ENCODE data around the gene GRID1.

GRID1 gene

GRCh38 chr10:86292462-86293395 is 73.9 kb downstream of the GRID1 start:
- DNase-seq (ENCODE audit: low spot score), result no peak

DNA sequence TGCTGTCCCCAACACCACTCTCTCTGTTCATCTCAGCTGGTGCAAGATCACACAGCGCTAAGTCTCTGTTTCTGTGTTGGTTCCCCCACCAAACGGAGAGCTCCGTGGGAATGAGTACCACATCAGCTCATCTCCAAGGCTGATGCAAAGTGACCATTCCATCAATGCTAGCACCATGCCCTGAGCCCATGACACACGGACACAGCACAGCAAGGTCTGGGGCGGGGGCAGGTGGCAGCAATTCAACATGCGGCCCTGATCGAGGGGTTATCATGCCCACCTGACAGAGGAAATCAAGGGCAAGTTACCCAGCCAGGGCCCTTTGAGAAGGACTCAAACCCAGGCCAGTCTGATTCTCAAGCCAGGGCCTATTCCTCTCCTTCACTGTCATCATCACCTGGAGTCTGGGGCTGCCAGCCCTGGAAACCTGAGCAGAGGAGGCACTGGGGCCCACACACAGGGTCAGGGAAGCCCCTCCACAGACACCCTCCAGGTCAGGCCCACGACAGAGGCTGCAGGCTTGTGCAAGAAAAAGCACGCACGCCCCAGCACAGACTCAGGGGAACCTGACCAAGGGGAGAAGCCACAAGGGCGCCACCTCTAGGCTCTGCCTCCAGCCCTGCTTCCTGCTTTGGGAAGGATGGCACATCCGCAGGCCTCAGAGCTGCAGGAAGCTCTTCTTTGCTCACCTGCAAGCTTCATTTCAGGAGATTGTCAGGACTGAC is 74.8 kb downstream of the GRID1 start:
- no peak for DNase-seq (ENCODE audit: low spot score)

- no peak for DNase-seq (ENCODE audit: low spot score)
Observed at GRCh38 chr10:86290933-86291615, 75.5 kb downstream of the GRID1 start.

GRCh38 chr10:86289577-86289868 is 77.1 kb downstream of the GRID1 start:
- no peak for DNase-seq (ENCODE audit: low spot score)

DNA sequence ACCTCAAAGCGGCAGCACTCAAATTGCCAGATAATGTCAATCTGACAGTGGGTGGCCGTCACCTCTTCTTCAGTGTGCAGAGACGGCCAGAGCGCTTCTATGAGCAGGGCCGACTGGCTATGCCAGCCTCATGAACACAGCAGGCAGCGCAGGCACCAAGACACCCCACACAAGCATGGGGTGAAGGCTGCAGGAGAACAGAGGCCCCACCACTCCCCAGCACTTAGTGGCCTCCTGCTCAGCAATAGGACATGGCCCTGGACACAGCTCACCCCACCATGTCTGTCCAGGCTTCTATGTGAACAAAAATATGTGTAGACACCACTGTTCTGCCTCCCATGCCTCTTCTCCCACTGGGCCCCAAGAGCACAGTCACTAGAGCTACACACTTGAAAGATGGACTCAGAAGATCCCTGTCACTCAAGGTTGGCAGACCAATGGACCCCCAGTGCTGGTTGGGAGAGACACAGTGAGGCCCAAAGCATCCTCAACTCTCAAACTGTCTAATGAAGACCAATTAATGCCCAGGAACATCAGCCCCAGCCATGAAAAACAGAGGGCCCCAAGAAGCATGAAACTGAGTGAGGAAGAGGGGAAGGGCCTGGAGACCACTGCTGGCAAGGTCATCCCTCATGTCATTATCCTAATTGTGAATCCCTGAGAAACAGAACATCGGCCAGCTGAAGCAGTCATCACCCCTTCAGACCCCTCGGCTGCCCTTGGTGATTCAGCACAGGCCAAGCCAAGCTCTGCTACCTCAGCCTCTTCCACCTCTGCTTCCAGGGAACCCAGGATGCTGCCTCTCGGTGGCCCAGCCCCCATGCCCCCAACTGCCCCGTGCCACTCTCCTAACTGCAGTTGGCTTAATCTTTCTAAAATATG is 77.7 kb downstream of the GRID1 start:
- DNase-seq (ENCODE audit: low spot score), result no peak

GRCh38 chr10:86287966-86288579 is 78.5 kb downstream of the GRID1 start:
- no peak for DNase-seq (ENCODE audit: low spot score)

DNA sequence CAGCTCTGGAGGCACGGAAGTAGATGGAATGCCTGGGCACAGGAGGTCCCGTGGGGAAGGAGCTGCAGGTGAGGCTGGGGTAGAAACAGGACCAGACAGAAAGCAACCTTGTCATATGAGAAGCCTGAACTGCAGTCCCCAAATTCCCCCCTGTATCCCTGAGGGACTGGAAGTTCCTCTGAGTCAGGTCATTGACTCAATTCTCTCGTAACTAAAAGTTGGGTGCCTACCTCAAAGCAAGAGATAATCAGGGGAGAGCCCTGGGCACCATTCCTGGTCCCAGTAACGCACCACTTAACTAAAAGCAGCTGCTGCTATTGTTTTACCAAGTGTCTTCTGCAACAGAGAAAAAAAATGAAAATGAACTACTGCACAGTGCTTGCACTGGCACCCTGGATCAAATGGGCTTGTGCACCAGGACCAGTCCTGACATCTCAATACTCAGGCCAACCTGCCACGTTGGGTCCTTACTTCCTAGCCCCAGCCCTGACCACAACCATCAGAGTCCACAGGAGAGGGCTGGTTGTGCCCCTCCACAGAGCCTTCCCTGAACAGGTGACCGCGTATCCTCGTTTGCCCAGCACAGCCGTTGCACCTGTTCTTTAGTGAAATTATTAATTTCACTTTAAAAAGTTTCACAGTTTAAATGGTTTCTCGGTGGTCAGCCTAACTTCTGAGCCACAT is 79.3 kb downstream of the GRID1 start:
- DNase-seq (ENCODE audit: low spot score), result no peak

GRCh38 chr10:86286236-86287109 is 80.1 kb downstream of the GRID1 start:
- no peak for DNase-seq (ENCODE audit: low spot score)

- DNase-seq (ENCODE audit: low spot score), result no peak
Observed at GRCh38 chr10:86285136-86285790, 81.3 kb downstream of the GRID1 start.

DNA sequence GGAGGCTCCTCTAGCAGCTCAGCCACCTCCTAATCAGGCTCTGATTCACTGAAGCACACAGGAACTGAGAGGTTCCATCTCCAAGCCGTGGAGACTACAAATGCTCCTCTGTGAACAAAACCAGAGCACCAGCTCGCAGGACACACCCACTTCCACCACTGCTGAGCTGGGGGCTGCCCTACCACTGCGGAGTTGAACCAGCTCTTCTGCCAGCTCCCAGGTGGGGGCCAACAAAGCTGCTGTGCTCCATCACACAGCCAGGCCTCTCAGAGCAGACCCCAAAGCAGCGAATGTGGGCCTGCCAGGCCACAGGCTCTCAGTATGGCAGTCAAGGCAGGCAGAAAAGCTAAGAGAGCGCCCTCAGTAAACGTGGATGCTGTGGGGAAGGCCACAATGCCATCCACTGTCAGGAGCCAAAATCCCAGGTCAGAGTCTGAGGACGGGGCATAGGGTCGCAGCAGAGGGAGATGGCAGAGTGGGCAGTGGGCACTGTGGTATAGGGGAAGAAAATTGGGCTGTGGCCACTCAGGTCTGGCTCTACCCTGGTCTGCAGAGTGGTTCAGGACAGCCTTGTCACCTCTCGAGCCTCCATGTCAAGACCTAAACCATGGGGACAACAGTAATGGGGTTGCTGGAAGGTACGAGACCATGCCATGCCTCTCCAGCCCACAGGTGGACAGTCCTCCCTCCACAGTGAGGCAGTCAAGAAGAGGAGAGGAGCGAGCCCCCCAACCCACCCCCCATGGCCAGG is 82.1 kb downstream of the GRID1 start:
- no peak for DNase-seq (ENCODE audit: low spot score)

GRCh38 chr10:86283466-86284287 is 82.9 kb downstream of the GRID1 start:
- no peak for DNase-seq (ENCODE audit: low spot score)

GRCh38 chr10:86282664-86283465 is 83.7 kb downstream of the GRID1 start:
- no peak for DNase-seq (ENCODE audit: low spot score)

DNA sequence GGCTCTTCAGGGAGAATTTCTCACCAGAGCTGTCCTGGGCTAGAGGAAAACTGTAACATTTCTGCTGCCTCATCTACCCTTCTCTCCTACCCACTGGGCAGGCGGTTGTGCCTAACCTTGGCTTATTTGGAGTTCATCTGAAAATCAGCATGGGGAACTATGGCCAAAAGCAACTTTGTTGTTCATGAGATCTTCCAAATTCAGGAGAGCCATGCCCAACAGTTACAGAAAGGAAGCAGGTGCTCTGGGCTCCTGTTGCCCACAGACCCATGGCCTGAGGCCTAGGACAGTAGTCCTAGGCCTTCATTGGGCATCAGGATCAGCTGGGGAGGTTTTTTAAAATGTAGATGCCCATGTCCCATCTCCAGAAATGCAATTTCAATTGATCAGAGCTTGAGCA is 85.2 kb downstream of the GRID1 start:
- no peak for DNase-seq (ENCODE audit: low spot score)

- DNase-seq (ENCODE audit: low spot score), result no peak
Observed at GRCh38 chr10:86269332-86269731, 97.3 kb downstream of the GRID1 start.

GRCh38 chr10:86267286-86268195 is 99.1 kb downstream of the GRID1 start:
- no peak for DNase-seq (ENCODE audit: low spot score)

Data from HuH-7 (cell line).